Fibroblast of lung (primary cell): Measurements from ENCODE around the gene KBTBD7. TPM values are rescaled to one million over a fixed set of nuclear protein-coding genes. Genes with fewer than 3 reads are reported as not detected.
A peak's percentile ranks its signal among the peaks of the same experiment; 100 is the strongest.

ENCODE experiments used
- DNase-seq, 2 donors: peaks; one replicate each; pipeline versions ENCODE4 v3.0.0 to v3.0.0-alpha.2; 2010; ENCODE audit warnings: low read depth in 2 of 2
- H2AFZ ChIP-seq: 2 replicates; pipeline ENCODE4 v1.5.1; 2012; ENCODE audit warnings: low read length, control low read depth, inconsistent platforms
- H3K27ac ChIP-seq: 2 replicates; pipeline ENCODE4 v1.5.1; 2011; ENCODE audit warnings: low read length, control low read depth; ENCODE audit not compliant: insufficient read depth
- H3K27me3 ChIP-seq: 2 replicates; pipeline ENCODE4 v1.5.1; 2011; ENCODE audit warnings: mild to moderate bottlenecking, low read length; ENCODE audit not compliant: control insufficient read depth, insufficient read depth
- H3K36me3 ChIP-seq: 2 replicates; pipeline ENCODE4 v1.5.1; 2011; ENCODE audit warnings: low read length; ENCODE audit not compliant: control insufficient read depth, insufficient read depth
- H3K4me1 ChIP-seq: 2 replicates; pipeline ENCODE4 v1.5.1; 2011; ENCODE audit warnings: low read length; ENCODE audit not compliant: control insufficient read depth, insufficient read depth; ENCODE audit errors: extremely low read depth
- H3K4me2 ChIP-seq: 2 replicates; pipeline ENCODE4 v1.5.1; 2011; ENCODE audit warnings: low read length, control low read depth; ENCODE audit not compliant: insufficient read depth; ENCODE audit errors: extremely low read depth
- H3K4me3 ChIP-seq, 4 experiments: fragments of 200-600 bp in 1 of 4; sonication (generic) in 1 of 4; replicated peaks in 1 of 4; 2 replicates each; pipeline ENCODE4 v1.5.1; 2011 to 2016; ENCODE audit warnings: low read length in 4 of 4, low read depth in 3 of 4, mild to moderate bottlenecking in 3 of 4, control low read depth in 2 of 4, inconsistent platforms in 1 of 4, mixed read lengths in 1 of 4; ENCODE audit not compliant: insufficient read depth in 1 of 4; ENCODE audit errors: control extremely low read depth in 1 of 4
- H3K79me2 ChIP-seq: 2 replicates; pipeline ENCODE4 v1.5.1; 2012; ENCODE audit warnings: mild to moderate bottlenecking, low read length, inconsistent platforms; ENCODE audit not compliant: control insufficient read depth, insufficient read depth
- H3K9ac ChIP-seq: 2 replicates; pipeline ENCODE4 v1.5.1; 2011; ENCODE audit warnings: mild to moderate bottlenecking, low read length, control low read depth; ENCODE audit not compliant: insufficient read depth
- H3K9me3 ChIP-seq: 2 replicates; pipeline ENCODE4 v1.5.1; 2012; ENCODE audit warnings: low read depth, low read length; ENCODE audit not compliant: control insufficient read depth, insufficient read depth
- H4K20me1 ChIP-seq: 2 replicates; pipeline ENCODE4 v1.5.1; 2011; ENCODE audit warnings: low read length; ENCODE audit not compliant: control insufficient read depth, insufficient read depth; ENCODE audit errors: extremely low read depth
- EZH2 ChIP-seq: IDR thresholded peaks from 2 replicates; pipeline ENCODE4 v1.5.1; 2012; ENCODE audit warnings: low read length, control low read depth, mild to moderate bottlenecking; ENCODE audit errors: missing control alignments
- polyA plus RNA-seq, 2 donors: library from polyadenylated mRNA; depleted of rRNA in 1 of 2; stranded (reverse) in 1 of 2; unstranded in 1 of 2; fragments of >200 nt; gene quantifications; 2 replicates each; pipeline ENCODE4 v1.2.1, GENCODE V29; 2011 to 2012; ENCODE audit warnings: missing spikeins in 1 of 2
- total RNA-seq: library from RNA; depleted of rRNA; stranded (reverse); fragments of >200 nt; gene quantifications from 2 replicates; pipeline ENCODE4 v1.2.1, GENCODE V29; 2014
- TF ChIP-seq, protein P1 (sequence below), 2 donors: IDR thresholded peaks in 1 of 2; conservative IDR thresholded peaks in 1 of 2; 1 replicate in 1 of 2; 2 replicates in 1 of 2; pipeline ENCODE4 v1.5.1; 2011 to 2012; ENCODE audit warnings: low read length in 2 of 2, control low read depth in 1 of 2, inconsistent platforms in 1 of 2, low read depth in 1 of 2, mild to moderate bottlenecking in 1 of 2

The KBTBD7 gene
- total and polyA plus RNA-seq, 2 donors (not counting 1 experiment from before 2014, with no cell fraction given) = 3.5 to 5.9 TPM

DNA sequence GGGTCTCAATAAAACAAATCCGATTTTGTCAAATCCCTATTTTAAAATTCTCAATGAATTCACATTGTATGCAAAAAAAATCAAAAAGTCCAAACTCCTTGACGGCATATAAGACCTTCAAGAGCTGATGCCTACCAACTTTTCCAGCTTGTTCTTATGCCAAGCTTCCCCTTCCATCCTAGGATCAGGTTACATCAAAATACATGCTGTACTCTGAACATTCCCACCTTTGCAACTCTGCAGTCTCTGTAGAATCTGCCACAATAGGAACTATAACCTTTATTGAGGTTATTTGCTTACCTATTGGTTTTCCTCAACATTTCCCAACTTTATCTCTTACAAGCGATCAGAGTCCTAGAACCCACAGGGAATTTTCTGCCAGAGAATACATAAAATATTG is 7.9 kb downstream of the KBTBD7 start:
- Histone ChIP-seq H3K4me3 (no peak overlapping the region), H3K36me3 (no peaks in the 10 kb centered on the region), H3K79me2 (no peaks in the 10 kb centered on the region), H3K4me2 (no peak overlapping the region), H3K27ac (no peak overlapping the region), H3K9me3 (no peaks in the 10 kb centered on the region), H3K4me1 (no peaks in the 10 kb centered on the region), H3K27me3 (no peaks in the 10 kb centered on the region), H3K9ac (no peak overlapping the region), H4K20me1 (no peaks in the 10 kb centered on the region), H2AFZ (no peak overlapping the region)
- DNase-seq = no peak
- TF ChIP-seq, protein P1, sequence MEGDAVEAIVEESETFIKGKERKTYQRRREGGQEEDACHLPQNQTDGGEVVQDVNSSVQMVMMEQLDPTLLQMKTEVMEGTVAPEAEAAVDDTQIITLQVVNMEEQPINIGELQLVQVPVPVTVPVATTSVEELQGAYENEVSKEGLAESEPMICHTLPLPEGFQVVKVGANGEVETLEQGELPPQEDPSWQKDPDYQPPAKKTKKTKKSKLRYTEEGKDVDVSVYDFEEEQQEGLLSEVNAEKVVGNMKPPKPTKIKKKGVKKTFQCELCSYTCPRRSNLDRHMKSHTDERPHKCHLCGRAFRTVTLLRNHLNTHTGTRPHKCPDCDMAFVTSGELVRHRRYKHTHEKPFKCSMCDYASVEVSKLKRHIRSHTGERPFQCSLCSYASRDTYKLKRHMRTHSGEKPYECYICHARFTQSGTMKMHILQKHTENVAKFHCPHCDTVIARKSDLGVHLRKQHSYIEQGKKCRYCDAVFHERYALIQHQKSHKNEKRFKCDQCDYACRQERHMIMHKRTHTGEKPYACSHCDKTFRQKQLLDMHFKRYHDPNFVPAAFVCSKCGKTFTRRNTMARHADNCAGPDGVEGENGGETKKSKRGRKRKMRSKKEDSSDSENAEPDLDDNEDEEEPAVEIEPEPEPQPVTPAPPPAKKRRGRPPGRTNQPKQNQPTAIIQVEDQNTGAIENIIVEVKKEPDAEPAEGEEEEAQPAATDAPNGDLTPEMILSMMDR (conservative IDR thresholded peaks at IDR 0.05 in 1 of 2, IDR thresholded peaks at IDR 0.05 in 1 of 2; ENCODE audit: low read depth in 1 of 2, low read length in 2 of 2) = no peak
- no peak for TF ChIP-seq EZH2

DNA sequence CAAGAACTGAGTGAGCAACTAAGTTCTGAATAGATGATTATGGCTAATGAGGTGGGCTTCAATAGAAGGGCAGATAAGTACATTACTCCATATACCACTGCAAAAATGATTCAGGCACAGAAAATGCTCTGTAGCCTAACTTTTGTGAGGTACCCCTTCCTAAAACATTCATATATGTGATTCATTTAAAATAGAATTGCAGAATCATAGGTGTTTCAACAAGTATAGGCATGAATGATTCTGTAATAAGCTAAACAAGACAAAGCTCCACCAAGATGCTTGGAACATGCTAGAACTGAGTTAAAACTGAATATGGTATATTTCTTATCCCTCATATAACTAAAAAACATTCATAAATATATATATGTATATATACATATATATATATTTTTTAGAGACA is 12.1 kb downstream of the KBTBD7 start:
- Histone ChIP-seq H3K4me1 (no peaks in the 10 kb centered on the region), H3K9ac (no peak overlapping the region), H3K27ac (no peak overlapping the region), H4K20me1 (no peaks in the 10 kb centered on the region), H3K27me3 (no peaks in the 10 kb centered on the region), H3K4me3 (no peak overlapping the region), H2AFZ (no peak overlapping the region), H3K4me2 (no peak overlapping the region), H3K36me3 (no peaks in the 10 kb centered on the region), H3K9me3 (no peaks in the 10 kb centered on the region), H3K79me2 (no peaks in the 10 kb centered on the region)
- no peak for TF ChIP-seq EZH2
- TF ChIP-seq, protein P1 (conservative IDR thresholded peaks at IDR 0.05 in 1 of 2, IDR thresholded peaks at IDR 0.05 in 1 of 2; ENCODE audit: low read depth in 1 of 2, low read length in 2 of 2) = no peak
- DNase-seq = no peak

DNA sequence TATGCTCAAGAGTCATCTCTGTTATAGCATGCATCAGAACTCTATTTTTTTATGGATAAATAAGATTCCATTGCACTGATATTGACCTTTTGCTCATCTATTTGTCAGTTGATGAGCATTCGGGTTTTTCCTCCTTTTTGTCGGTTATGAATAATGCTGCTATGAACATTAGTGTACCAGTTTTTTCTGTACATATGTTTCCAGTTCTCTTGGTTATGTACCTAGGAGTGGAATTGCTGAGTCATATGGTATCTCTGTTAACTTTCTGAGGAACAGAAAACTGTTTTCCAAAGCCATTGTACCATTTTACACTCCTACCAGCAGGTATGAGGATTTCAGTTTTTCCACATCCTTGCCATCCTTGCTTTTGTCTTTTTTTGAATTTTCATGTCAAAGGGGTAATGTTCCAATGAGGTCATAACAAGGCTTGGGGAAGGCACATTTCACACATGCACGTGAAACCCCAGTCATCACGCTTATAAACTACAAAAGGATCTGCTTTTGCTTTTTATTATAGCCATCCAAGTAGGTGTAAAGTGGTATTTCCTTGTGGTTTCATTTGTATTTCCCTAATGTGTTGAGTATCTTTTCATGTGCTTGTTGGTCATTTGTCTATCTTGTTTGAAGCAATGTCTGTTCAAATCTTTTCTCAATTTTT is 14.6 kb downstream of the KBTBD7 start:
- H3K79me2 ChIP-seq = no peaks in the 10 kb centered on the region
- H3K27ac ChIP-seq = no peak overlapping the region
- TF ChIP-seq, protein P1 (conservative IDR thresholded peaks at IDR 0.05 in 1 of 2, IDR thresholded peaks at IDR 0.05 in 1 of 2; ENCODE audit: low read depth in 1 of 2, low read length in 2 of 2) = no peak
- no peak for TF ChIP-seq EZH2
- H3K36me3 ChIP-seq = no peaks in the 10 kb centered on the region
- H3K4me3 ChIP-seq = no peak overlapping the region
- H2AFZ ChIP-seq = no peak overlapping the region
- no peaks in the 10 kb centered on the region for H3K4me1 ChIP-seq
- H3K27me3 ChIP-seq = no peaks in the 10 kb centered on the region
- no peak overlapping the region for H3K9ac ChIP-seq
- no peak overlapping the region for H3K4me2 ChIP-seq
- H3K9me3 ChIP-seq = no peaks in the 10 kb centered on the region
- peak; percentile 37 to 61 for DNase-seq
- no peaks in the 10 kb centered on the region for H4K20me1 ChIP-seq
